ENCODE measurements around the gene PTPN2. TPM values are rescaled to one million over a fixed set of nuclear protein-coding genes. Genes with fewer than 3 reads are reported as not detected.

Gene PTPN2
- total RNA-seq, 2 experiments from 2014 or later = 49.4 to 53.8 TPM

DNA sequence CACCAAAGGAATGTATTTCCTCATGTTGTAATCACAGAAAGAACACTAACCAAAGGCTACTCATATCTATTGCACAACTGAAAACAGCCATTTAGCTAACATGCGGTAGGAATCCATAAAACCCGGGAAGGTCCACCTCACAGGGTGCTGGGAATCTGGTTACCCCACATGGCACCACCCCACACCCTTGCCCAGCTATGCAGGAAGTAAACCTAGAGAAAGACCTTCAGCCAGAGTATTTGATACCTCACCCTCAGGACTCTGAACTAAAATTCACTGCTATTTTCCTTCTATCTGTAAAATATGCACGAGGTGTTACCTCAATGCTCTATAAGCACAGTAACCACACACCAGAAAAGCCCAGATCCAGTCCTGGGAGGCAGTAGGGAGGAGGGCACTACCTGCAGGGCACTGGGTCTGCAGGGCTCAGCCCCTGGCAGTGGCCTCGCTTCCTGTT lies 45.8 kb downstream of the PTPN2 start:
- Mint-ChIP-seq H3K36me3 (ENCODE audit: low read depth) (peaks cover 41% of the 10 kb centered on the region), H3K27me3 (no peaks in the 10 kb centered on the region), H3K4me3 (peak overlapping the region; percentile 30), H3K9me3 (no peaks in the 10 kb centered on the region), H3K4me1 (ENCODE audit: low read depth) (peaks cover 55% of the 10 kb centered on the region), H3K27ac (peak overlapping the region; percentile 77)
- POLR2A ChIA-PET = interaction anchor here (1.4 kb wide), 1 partner anchor 45 kb away, joined by 3 read pairs; no protein-coding TSS in a partner anchor
- CTCF ChIA-PET = no interaction called here
- Histone ChIP-seq H3K27me3 (ENCODE audit: control insufficient read depth in 1 of 2, insufficient read depth in 2 of 2, low read length in 2 of 2) (no peaks in the 10 kb centered on the region), H3K4me3 (ENCODE audit: low read length) (peak overlapping the region; percentile 35), H3K36me3 (ENCODE audit: insufficient read depth, low read length) (peaks cover 17% of the 10 kb centered on the region), H3K27ac (ENCODE audit: low read depth in 1 of 2, low read length in 2 of 2) (peak overlapping the region in 1 of 2 donors; percentile 81), H3K9me3 (ENCODE audit: control insufficient read depth in 1 of 2, insufficient read depth in 1 of 2, low read length in 2 of 2) (no peaks in the 10 kb centered on the region), H3K4me1 (ENCODE audit: insufficient read depth, low read length) (peaks cover 24% of the 10 kb centered on the region)
- DNase-seq (peak in 3 of 14 experiments; percentile 33 to 40 (median 39)), ATAC-seq (ENCODE audit: poor library complexity) (no peak)
- intact Hi-C loops (cut with DNase I, micrococcal nuclease) = loop anchor here in 1 of 2 experiments (2.0 to 5.0 kb wide), 2 partner anchors 36 to 45 kb away; no protein-coding TSS in a partner anchor
- TF ChIP-seq, protein P1, sequence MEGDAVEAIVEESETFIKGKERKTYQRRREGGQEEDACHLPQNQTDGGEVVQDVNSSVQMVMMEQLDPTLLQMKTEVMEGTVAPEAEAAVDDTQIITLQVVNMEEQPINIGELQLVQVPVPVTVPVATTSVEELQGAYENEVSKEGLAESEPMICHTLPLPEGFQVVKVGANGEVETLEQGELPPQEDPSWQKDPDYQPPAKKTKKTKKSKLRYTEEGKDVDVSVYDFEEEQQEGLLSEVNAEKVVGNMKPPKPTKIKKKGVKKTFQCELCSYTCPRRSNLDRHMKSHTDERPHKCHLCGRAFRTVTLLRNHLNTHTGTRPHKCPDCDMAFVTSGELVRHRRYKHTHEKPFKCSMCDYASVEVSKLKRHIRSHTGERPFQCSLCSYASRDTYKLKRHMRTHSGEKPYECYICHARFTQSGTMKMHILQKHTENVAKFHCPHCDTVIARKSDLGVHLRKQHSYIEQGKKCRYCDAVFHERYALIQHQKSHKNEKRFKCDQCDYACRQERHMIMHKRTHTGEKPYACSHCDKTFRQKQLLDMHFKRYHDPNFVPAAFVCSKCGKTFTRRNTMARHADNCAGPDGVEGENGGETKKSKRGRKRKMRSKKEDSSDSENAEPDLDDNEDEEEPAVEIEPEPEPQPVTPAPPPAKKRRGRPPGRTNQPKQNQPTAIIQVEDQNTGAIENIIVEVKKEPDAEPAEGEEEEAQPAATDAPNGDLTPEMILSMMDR (IDR thresholded peaks at IDR 0.05) = no peak

DNA sequence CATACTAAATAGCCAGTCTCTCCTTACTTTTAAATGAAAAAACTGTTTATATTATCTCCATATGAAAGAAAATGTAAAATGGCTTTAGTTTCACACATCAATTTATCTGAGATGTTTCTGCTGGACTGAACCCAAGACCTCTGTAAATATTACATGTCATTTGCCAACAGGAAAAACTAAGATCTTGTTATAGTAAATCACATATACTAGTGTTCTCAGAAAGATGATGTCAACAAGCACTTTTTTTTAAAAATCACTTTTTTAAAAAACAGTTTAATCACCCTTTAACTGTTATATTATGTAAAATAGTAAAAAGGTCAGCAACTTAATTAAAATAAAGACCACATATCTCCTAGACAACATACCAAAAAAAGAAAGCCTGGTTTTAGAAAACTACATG lies 46.3 kb downstream of the PTPN2 start:
- no peak overlapping the region for H3K4me3 Mint-ChIP-seq
- no peaks in the 10 kb centered on the region for H3K9me3 Mint-ChIP-seq
- DNase-seq = no peak
- no peaks in the 10 kb centered on the region for H3K27me3 ChIP-seq (ENCODE audit: control insufficient read depth in 1 of 2, insufficient read depth in 2 of 2, low read length in 2 of 2)
- intact Hi-C loops (cut with DNase I, micrococcal nuclease) = loop anchor here in 1 of 2 experiments (2.0 to 5.0 kb wide), 2 partner anchors 35 to 45 kb away; no protein-coding TSS in a partner anchor
- ATAC-seq (ENCODE audit: poor library complexity) = no peak
- peak overlapping the region; percentile 77 for H3K27ac Mint-ChIP-seq
- H3K4me1 ChIP-seq (ENCODE audit: insufficient read depth, low read length) = peaks cover 23% of the 10 kb centered on the region
- H3K27me3 Mint-ChIP-seq = no peaks in the 10 kb centered on the region
- peaks cover 43% of the 10 kb centered on the region for H3K36me3 Mint-ChIP-seq (ENCODE audit: low read depth)
- H3K27ac ChIP-seq (ENCODE audit: low read depth in 1 of 2, low read length in 2 of 2) = peak overlapping the region in 1 of 2 donors; percentile 81
- ChIA-PET POLR2A (interaction anchor here (1.4 kb wide), 1 partner anchor 46 kb away, joined by 3 read pairs; no protein-coding TSS in a partner anchor), CTCF (no interaction called here)
- TF ChIP-seq, protein P1 (IDR thresholded peaks at IDR 0.05) = no peak
- no peaks in the 10 kb centered on the region for H3K9me3 ChIP-seq (ENCODE audit: control insufficient read depth in 1 of 2, insufficient read depth in 1 of 2, low read length in 2 of 2)
- H3K4me1 Mint-ChIP-seq (ENCODE audit: low read depth) = peaks cover 53% of the 10 kb centered on the region
- H3K4me3 ChIP-seq (ENCODE audit: low read length) = no peak overlapping the region
- H3K36me3 ChIP-seq (ENCODE audit: insufficient read depth, low read length) = peaks cover 18% of the 10 kb centered on the region

DNA sequence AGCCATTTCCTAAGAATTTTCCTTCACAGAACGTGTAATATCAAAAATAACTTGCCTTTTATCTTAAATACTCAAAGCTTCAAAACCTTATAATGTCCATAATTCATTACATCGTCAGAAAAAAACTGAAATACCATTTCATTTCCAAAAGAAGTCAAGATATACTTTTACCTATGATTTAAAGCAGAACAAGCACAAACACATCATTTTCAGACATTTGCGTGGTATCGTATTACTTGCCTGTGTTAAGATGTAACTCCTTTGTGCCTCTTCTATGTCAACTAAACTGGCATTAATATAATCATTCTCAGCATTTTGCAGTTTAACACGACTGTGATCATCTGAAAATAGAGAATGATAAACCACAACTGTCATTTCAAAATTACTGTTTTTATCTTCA lies 47.5 kb downstream of the PTPN2 start:
- H3K9me3 Mint-ChIP-seq = no peaks in the 10 kb centered on the region
- ATAC-seq (ENCODE audit: poor library complexity) (no peak), DNase-seq (no peak)
- H3K4me3 Mint-ChIP-seq = no peak overlapping the region
- Histone ChIP-seq H3K4me1 (ENCODE audit: insufficient read depth, low read length) (peaks cover 20% of the 10 kb centered on the region), H3K4me3 (ENCODE audit: low read length) (no peak overlapping the region), H3K27me3 (ENCODE audit: control insufficient read depth in 1 of 2, insufficient read depth in 2 of 2, low read length in 2 of 2) (no peaks in the 10 kb centered on the region), H3K36me3 (ENCODE audit: insufficient read depth, low read length) (peaks cover 20% of the 10 kb centered on the region), H3K9me3 (ENCODE audit: control insufficient read depth in 1 of 2, insufficient read depth in 1 of 2, low read length in 2 of 2) (no peaks in the 10 kb centered on the region), H3K27ac (ENCODE audit: low read depth in 1 of 2, low read length in 2 of 2) (no peak overlapping the region)
- TF ChIP-seq, protein P1 (IDR thresholded peaks at IDR 0.05) = no peak
- CTCF ChIA-PET = interaction anchor here (2.6 kb wide), 1 partner anchor 16 kb away, joined by 5 read pairs; no protein-coding TSS in a partner anchor
- intact Hi-C loops (cut with DNase I, micrococcal nuclease) = loop anchor here in 1 of 2 experiments (5.0 kb wide), 1 partner anchor 34 kb away; no protein-coding TSS in a partner anchor
- H3K27ac Mint-ChIP-seq = no peak overlapping the region
- POLR2A ChIA-PET = interaction anchor here (0.7 kb wide), 1 partner anchor 47 kb away, joined by 3 read pairs; the partner anchor contains the start of gene PTPN2
- peaks cover 45% of the 10 kb centered on the region for H3K4me1 Mint-ChIP-seq (ENCODE audit: low read depth)
- no peaks in the 10 kb centered on the region for H3K27me3 Mint-ChIP-seq
- peaks cover 48% of the 10 kb centered on the region for H3K36me3 Mint-ChIP-seq (ENCODE audit: low read depth)

Data from CD4-positive, alpha-beta T cell (primary cell).